Mammary epithelial cell (primary cell): ENCODE measurements around the gene SHMT1.
"Not testable (repeated sequence)": the region's sequence is repeated elsewhere in the genome, so short reads cannot be mapped to it uniquely, and the experiment has no call there.

Experiments used
- EZH2 ChIP-seq: IDR thresholded peaks from 2 replicates; pipeline ENCODE4 v1.6.1; 2012; ENCODE audit warnings: low read length, inconsistent platforms, borderline replicate concordance
- TF ChIP-seq, protein P1 (sequence below), 2 donors: IDR thresholded peaks in 1 of 2; conservative IDR thresholded peaks in 1 of 2; 2 replicates each; pipeline ENCODE4 v1.5.1; 2011 to 2012; ENCODE audit warnings: inconsistent platforms in 2 of 2, low read length in 2 of 2, mild to moderate bottlenecking in 2 of 2, control low read depth in 1 of 2, low read depth in 1 of 2; ENCODE audit not compliant: insufficient read depth in 1 of 2; ENCODE audit errors: extremely low read depth in 1 of 2

DNA sequence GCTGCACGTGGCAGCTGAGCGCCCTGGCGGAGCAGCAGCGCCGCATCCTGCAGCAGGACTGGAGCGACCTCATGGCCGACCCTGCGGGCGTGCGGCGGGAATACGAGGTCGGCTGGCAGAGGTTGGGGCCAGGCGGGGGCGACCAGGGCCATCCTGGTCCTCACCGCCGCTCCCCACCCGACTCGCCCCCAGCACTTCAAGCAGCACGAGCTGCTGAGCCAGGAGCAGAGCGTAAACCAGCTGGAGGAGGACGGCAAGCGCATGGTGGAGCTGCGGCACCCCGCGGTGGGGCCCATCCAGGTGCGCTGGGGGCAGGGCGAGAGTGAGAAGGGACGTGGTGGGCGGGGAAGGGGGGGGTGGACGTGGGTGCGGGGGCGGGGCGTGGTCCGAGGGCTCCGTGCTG is 19.7 kb upstream of the SHMT1 start:
- TF ChIP-seq, protein P1, sequence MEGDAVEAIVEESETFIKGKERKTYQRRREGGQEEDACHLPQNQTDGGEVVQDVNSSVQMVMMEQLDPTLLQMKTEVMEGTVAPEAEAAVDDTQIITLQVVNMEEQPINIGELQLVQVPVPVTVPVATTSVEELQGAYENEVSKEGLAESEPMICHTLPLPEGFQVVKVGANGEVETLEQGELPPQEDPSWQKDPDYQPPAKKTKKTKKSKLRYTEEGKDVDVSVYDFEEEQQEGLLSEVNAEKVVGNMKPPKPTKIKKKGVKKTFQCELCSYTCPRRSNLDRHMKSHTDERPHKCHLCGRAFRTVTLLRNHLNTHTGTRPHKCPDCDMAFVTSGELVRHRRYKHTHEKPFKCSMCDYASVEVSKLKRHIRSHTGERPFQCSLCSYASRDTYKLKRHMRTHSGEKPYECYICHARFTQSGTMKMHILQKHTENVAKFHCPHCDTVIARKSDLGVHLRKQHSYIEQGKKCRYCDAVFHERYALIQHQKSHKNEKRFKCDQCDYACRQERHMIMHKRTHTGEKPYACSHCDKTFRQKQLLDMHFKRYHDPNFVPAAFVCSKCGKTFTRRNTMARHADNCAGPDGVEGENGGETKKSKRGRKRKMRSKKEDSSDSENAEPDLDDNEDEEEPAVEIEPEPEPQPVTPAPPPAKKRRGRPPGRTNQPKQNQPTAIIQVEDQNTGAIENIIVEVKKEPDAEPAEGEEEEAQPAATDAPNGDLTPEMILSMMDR (conservative IDR thresholded peaks at IDR 0.05 in 1 of 2, IDR thresholded peaks at IDR 0.05 in 1 of 2; ENCODE audit: extremely low read depth in 1 of 2, insufficient read depth in 1 of 2, low read depth in 1 of 2, low read length in 2 of 2): not testable (repeated sequence)
- TF ChIP-seq EZH2: not testable (repeated sequence)
